GM12891 (cell line): Measurements from ENCODE around the gene OCSTAMP.

Source experiments
- POLR2A ChIP-seq: IDR thresholded peaks from 2 replicates; pipeline ENCODE4 v1.6.1; 2011; ENCODE audit warnings: low read depth, low read length, control low read depth
- POLR2AphosphoS5 ChIP-seq: IDR thresholded peaks from 2 replicates; pipeline ENCODE4 v1.6.1; 2011; ENCODE audit warnings: low read depth, low read length, control low read depth
- TAF1 ChIP-seq: IDR thresholded peaks from 2 replicates; pipeline ENCODE4 v1.6.1; 2011; ENCODE audit warnings: low read depth, low read length, control low read depth

DNA sequence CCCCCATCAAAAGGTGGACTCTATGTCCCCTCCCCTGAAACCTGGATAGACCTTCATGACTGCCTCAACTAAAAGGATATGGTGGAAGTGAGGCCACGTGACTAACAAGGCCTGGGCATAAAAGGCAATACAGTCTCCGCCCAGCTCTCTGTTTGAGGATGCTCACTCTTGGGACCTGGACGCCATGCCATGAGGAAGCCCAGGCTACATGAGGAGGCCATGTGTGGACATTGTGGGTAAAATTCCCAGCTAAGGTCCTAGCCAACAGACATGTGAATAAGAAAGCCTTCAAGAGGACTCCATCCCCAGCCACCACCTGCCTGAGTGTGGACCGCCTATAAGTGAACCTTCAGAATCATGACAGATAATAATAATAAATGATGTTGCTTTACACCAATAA, 29.9 kb downstream of the OCSTAMP start:
- TF ChIP-seq TAF1 (no peak), POLR2A (no peak), POLR2AphosphoS5 (no peak)
